HCT116 (cell line): ENCODE data around the gene GMDS. TPM values are rescaled to one million over a fixed set of nuclear protein-coding genes. Genes with fewer than 3 reads are reported as not detected.

Source experiments
- ATAC-seq: fragments of 200-7000 bp; cut with Tn5 transposase; 2 replicates; pipeline ENCODE4 v1.9.1; 2020; ENCODE audit warnings: mild to moderate bottlenecking, moderate library complexity
- BruUV-seq: library from RNA; stranded (reverse); fragments of 400-500 nt; replicated peaks from 2 replicates; lab custom pipeline; 2021; lab: Mats Ljungman, UMichigan
- CTCF ChIA-PET: fragments of 300-600 bp; sonication (Branson Sonifier 250); formaldehyde crosslinking; loops from one replicate; lab custom pipeline; 2021; ENCODE audit warnings: antibody characterized with exemption; lab: Charles Lee
- POLR2A ChIA-PET: fragments of 300-600, 350-600 bp; sonication (Branson Sonifier 250); formaldehyde crosslinking; loops from one replicate; lab custom pipeline; 2021; ENCODE audit warnings: antibody characterized with exemption; lab: Charles Lee
- RAD21 ChIA-PET, 2 experiments: fragments of 300-600 bp; sonication (Branson Sonifier 250); formaldehyde crosslinking; loops; one replicate each; lab custom pipeline; 2023; ENCODE audit warnings: low total read pairs in 2 of 2; ENCODE audit not compliant: uncharacterized antibody in 2 of 2, unreplicated experiment in 2 of 2, low non-redundant PET in 1 of 2; lab: Charles Lee
- DNase-seq: peaks from one replicate; pipeline ENCODE4 v3.0.0-alpha.2; 2010; ENCODE audit warnings: low read depth, low spot score
- H2AFZ ChIP-seq: fragments of 200-600 bp; shearing (Covaris generic), sonication (generic); 2 replicates; pipeline ENCODE4 v1.6.1; 2017; ENCODE audit warnings: low read depth, mixed run types, mixed read lengths, antibody characterized with exemption, low read length; ENCODE audit not compliant: poor library complexity, severe bottlenecking
- H3K27ac ChIP-seq: 2 replicates; pipeline ENCODE4 v1.5.1; 2012; ENCODE audit warnings: low read depth, low read length
- H3K27me3 ChIP-seq: fragments of 200-600 bp; sonication (generic); 2 replicates; pipeline ENCODE4 v1.6.1; 2016; ENCODE audit warnings: mixed run types, low read length, mixed read lengths; ENCODE audit not compliant: insufficient read depth
- H3K36me3 ChIP-seq, 2 experiments: fragments of 200-500 bp in 1 of 2; fragments of 200-600 bp in 1 of 2; sonication (Bioruptor generic) in 1 of 2; sonication (generic) in 1 of 2; 2 replicates each; pipeline versions ENCODE4 v1.5.1 to v1.6.1; 2014 to 2016; ENCODE audit warnings: low read length in 2 of 2, inconsistent platforms in 1 of 2, mixed read lengths in 1 of 2, mixed run types in 1 of 2; ENCODE audit not compliant: insufficient read depth in 2 of 2, control insufficient read depth in 1 of 2
- H3K4me1 ChIP-seq, 2 experiments: fragments of 200-600 bp in 1 of 2; sonication (generic) in 1 of 2; 2 replicates each; pipeline versions ENCODE4 v1.5.1 to v1.6.1; 2012 to 2017; ENCODE audit warnings: low read length in 2 of 2, inconsistent platforms in 1 of 2, mild to moderate bottlenecking in 1 of 2, mixed read lengths in 1 of 2, mixed run types in 1 of 2, moderate library complexity in 1 of 2; ENCODE audit not compliant: insufficient read depth in 2 of 2, control insufficient read depth in 1 of 2
- H3K4me2 ChIP-seq: fragments of 200-600 bp; sonication (generic); 2 replicates; pipeline ENCODE4 v1.6.1; 2017; ENCODE audit warnings: mixed run types, low read length, mixed read lengths
- H3K4me3 ChIP-seq, 2 experiments: fragments of 200-600 bp in 1 of 2; sonication (generic) in 1 of 2; replicated peaks in 1 of 2; 2 replicates each; pipeline ENCODE4 v1.5.1; 2011 to 2016; ENCODE audit warnings: low read length in 2 of 2, control low read depth in 1 of 2, low read depth in 1 of 2, mild to moderate bottlenecking in 1 of 2, mixed read lengths in 1 of 2, mixed run types in 1 of 2
- H3K79me2 ChIP-seq: fragments of 200-600 bp; sonication (generic); 2 replicates; pipeline ENCODE4 v1.6.1; 2017; ENCODE audit warnings: mild to moderate bottlenecking, mixed run types, low read length, moderate library complexity, mixed read lengths; ENCODE audit not compliant: insufficient read depth
- H3K9ac ChIP-seq: fragments of 200-600 bp; sonication (generic); 2 replicates; pipeline ENCODE4 v1.6.1; 2016; ENCODE audit warnings: low read length, mixed read lengths
- H3K9me2 ChIP-seq: fragments of 200-600 bp; sonication (generic), shearing (Covaris generic); 2 replicates; pipeline ENCODE4 v1.6.1; 2017; ENCODE audit warnings: mixed run types, mild to moderate bottlenecking, moderate library complexity; ENCODE audit not compliant: insufficient read depth
- H3K9me3 ChIP-seq, 2 experiments: fragments of 200-500 bp in 1 of 2; fragments of 200-600 bp in 1 of 2; sonication (Bioruptor generic) in 1 of 2; sonication (generic) in 1 of 2; 2 replicates each; pipeline ENCODE4 v1.6.1; 2014 to 2017; ENCODE audit warnings: low read length in 2 of 2, mixed read lengths in 2 of 2, inconsistent platforms in 1 of 2, low read depth in 1 of 2, mild to moderate bottlenecking in 1 of 2, mixed run types in 1 of 2, moderate library complexity in 1 of 2; ENCODE audit not compliant: control insufficient read depth in 1 of 2, insufficient read depth in 1 of 2
- H4K20me1 ChIP-seq: fragments of 200-600 bp; sonication (generic), shearing (Covaris generic); 2 replicates; pipeline ENCODE4 v1.6.1; 2017; ENCODE audit warnings: mixed run types, mild to moderate bottlenecking, moderate library complexity; ENCODE audit not compliant: insufficient read depth
- CBX3 ChIP-seq: IDR thresholded peaks from 2 replicates; pipeline ENCODE4 v1.6.1; 2012; ENCODE audit warnings: low read depth
- CEBPB ChIP-seq: IDR thresholded peaks from 2 replicates; pipeline ENCODE4 v1.6.1; 2012; ENCODE audit warnings: low read depth
- EGR1 ChIP-seq: IDR thresholded peaks from 2 replicates; pipeline ENCODE4 v1.6.1; 2012; ENCODE audit warnings: low read depth
- ELF1 ChIP-seq: IDR thresholded peaks from 2 replicates; pipeline ENCODE4 v1.6.1; 2012; ENCODE audit warnings: low read depth, borderline replicate concordance
- EZH2 ChIP-seq: fragments of 200-600 bp; sonication (generic); IDR thresholded peaks from 2 replicates; pipeline ENCODE4 v1.6.1; 2017; ENCODE audit warnings: antibody characterized with exemption, mixed run types
- JUND ChIP-seq: IDR thresholded peaks from 2 replicates; pipeline ENCODE4 v1.6.1; 2012
- POLR2A ChIP-seq: IDR thresholded peaks from 2 replicates; pipeline ENCODE4 v1.7.0; 2011; ENCODE audit warnings: borderline replicate concordance; ENCODE audit not compliant: insufficient read depth, insufficient read length; ENCODE audit errors: extremely low read depth
- RAD21 ChIP-seq: IDR thresholded peaks from 2 replicates; pipeline ENCODE4 v1.6.1; 2012; ENCODE audit warnings: low read depth, mild to moderate bottlenecking
- SIN3A ChIP-seq: IDR thresholded peaks from 2 replicates; pipeline ENCODE4 v1.6.1; 2012; ENCODE audit warnings: low read depth
- SP1 ChIP-seq: IDR thresholded peaks from 2 replicates; pipeline ENCODE4 v1.6.1; 2012; ENCODE audit warnings: low read depth
- SRF ChIP-seq: IDR thresholded peaks from 2 replicates; pipeline ENCODE4 v1.6.1; 2012; ENCODE audit warnings: low read depth
- YY1 ChIP-seq: IDR thresholded peaks from 2 replicates; pipeline ENCODE4 v1.6.1; 2011; ENCODE audit warnings: low read length, low read depth, moderate library complexity, mild to moderate bottlenecking; ENCODE audit not compliant: insufficient replicate concordance; ENCODE audit errors: extremely low read depth
- ZFX ChIP-seq: fragments of 450-650 bp; IDR thresholded peaks from 2 replicates; pipeline ENCODE4 v1.6.1; 2017
- ZNF274 ChIP-seq: fragments of 200-500 bp; sonication (Bioruptor generic); IDR thresholded peaks from 2 replicates; pipeline ENCODE4 v1.6.1; 2014; ENCODE audit warnings: mild to moderate bottlenecking, low read depth, low read length, inconsistent platforms
- intact Hi-C: fragments of 100-400 bp; cut with micrococcal nuclease; formaldehyde crosslinking; loops from 2 replicates; pipeline ENCODE4 v1.10.0; 2022
- total RNA-seq: library from RNA; stranded (reverse); gene quantifications from one replicate; pipeline ENCODE4 v1.2.1, GENCODE V29; 2021; ENCODE audit not compliant: unreplicated experiment
- TF ChIP-seq, protein P1 (sequence below), 3 experiments: fragments of 200-600 bp in 1 of 3; sonication (generic) in 1 of 3; IDR thresholded peaks in 2 of 3; conservative IDR thresholded peaks in 1 of 3; 2 replicates each; pipeline ENCODE4 v1.5.1; 2012 to 2017; ENCODE audit warnings: low read depth in 2 of 3, low read length in 2 of 3, antibody characterized with exemption in 1 of 3, borderline replicate concordance in 1 of 3, control low read depth in 1 of 3, mild to moderate bottlenecking in 1 of 3, mixed read lengths in 1 of 3, mixed run types in 1 of 3, moderate library complexity in 1 of 3; ENCODE audit not compliant: insufficient read depth in 1 of 3
- TF ChIP-seq, protein P2 (sequence below): IDR thresholded peaks from 2 replicates; pipeline ENCODE4 v1.6.1; 2012

Gene GMDS
- total RNA-seq, 1 experiment from 2014 or later, result 34.4 TPM

DNA sequence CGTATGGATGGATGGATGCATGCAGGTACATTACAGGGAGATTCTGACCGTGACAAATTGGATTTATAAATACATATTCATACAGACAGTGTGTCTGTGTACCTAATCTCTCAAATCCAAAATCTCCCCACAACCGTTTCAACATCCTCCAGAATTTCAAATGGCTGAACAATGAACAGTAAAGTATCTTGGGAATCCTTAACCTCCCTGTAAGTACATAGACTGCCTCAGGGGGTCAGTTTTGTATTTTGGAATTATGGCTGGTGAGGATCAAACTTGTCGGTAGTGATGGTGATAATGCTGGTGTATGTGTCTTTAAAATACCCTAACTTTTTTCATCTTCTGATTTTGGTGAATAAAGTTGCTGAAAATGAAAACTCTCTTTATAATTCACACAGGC, 389.5 kb downstream of the GMDS start:
- Histone ChIP-seq H3K27me3 (no peaks in the 10 kb centered on the region), H3K79me2 (no peaks in the 10 kb centered on the region), H3K9me2 (no peaks in the 10 kb centered on the region), H3K4me2 (no peak overlapping the region), H4K20me1 (no peaks in the 10 kb centered on the region), H3K27ac (no peak overlapping the region), H3K4me3 (no peak overlapping the region), H3K36me3 (no peaks in the 10 kb centered on the region), H3K9ac (no peak overlapping the region), H3K4me1 (no peaks in the 10 kb centered on the region), H2AFZ (no peak overlapping the region), H3K9me3 (no peaks in the 10 kb centered on the region)
- ChIA-PET RAD21 (no interaction called here), POLR2A (interaction anchor here (0.6 kb wide), 1 partner anchor 133 kb away, joined by 3 read pairs; no protein-coding TSS in a partner anchor), CTCF (no interaction called here)
- ATAC-seq (no peak), DNase-seq (no peak)
- TF ChIP-seq POLR2A (no peak), RAD21 (no peak), CEBPB (no peak), JUND (no peak), EZH2 (no peak), SIN3A (no peak), SRF (no peak), CBX3 (no peak), ZNF274 (no peak), YY1 (no peak), ELF1 (no peak), ZFX (no peak), SP1 (no peak), EGR1 (no peak)
- TF ChIP-seq, protein P1, sequence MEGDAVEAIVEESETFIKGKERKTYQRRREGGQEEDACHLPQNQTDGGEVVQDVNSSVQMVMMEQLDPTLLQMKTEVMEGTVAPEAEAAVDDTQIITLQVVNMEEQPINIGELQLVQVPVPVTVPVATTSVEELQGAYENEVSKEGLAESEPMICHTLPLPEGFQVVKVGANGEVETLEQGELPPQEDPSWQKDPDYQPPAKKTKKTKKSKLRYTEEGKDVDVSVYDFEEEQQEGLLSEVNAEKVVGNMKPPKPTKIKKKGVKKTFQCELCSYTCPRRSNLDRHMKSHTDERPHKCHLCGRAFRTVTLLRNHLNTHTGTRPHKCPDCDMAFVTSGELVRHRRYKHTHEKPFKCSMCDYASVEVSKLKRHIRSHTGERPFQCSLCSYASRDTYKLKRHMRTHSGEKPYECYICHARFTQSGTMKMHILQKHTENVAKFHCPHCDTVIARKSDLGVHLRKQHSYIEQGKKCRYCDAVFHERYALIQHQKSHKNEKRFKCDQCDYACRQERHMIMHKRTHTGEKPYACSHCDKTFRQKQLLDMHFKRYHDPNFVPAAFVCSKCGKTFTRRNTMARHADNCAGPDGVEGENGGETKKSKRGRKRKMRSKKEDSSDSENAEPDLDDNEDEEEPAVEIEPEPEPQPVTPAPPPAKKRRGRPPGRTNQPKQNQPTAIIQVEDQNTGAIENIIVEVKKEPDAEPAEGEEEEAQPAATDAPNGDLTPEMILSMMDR (IDR thresholded peaks at IDR 0.05 in 2 of 3, conservative IDR thresholded peaks at IDR 0.05 in 1 of 3; ENCODE audit: borderline replicate concordance in 1 of 3, insufficient read depth in 1 of 3, low read depth in 2 of 3, low read length in 2 of 3), result no peak
- TF ChIP-seq, protein P2, sequence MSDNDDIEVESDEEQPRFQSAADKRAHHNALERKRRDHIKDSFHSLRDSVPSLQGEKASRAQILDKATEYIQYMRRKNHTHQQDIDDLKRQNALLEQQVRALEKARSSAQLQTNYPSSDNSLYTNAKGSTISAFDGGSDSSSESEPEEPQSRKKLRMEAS, result no peak
- intact Hi-C loops, result no loop called here
- BruUV-seq, result no TSS peak
